Measurements from ENCODE around the gene IPO13.
A peak's percentile ranks its signal among the peaks of the same experiment; 100 is the strongest.

The IPO13 gene

GRCh38 chr1:43946236-43947060 is at the start of gene IPO13:
TSS of gene IPO13 (plus strand) at chr1:43946950. CDS start at chr1:43947601, 651 bp downstream.
- Histone ChIP-seq H3K9me3 (ENCODE audit: control insufficient read depth in 2 of 2, low read length in 2 of 2) (no peaks in the 10 kb centered on the region), H3K27me3 (ENCODE audit: control insufficient read depth in 1 of 2, insufficient read depth in 2 of 2, low read length in 2 of 2) (no peaks in the 10 kb centered on the region), H3K9ac (ENCODE audit: low read length in 2 of 2) (peak within 1 kb of the TSS; percentile 98), H3K4me1 (ENCODE audit: control insufficient read depth, insufficient read depth, low read length) (peaks cover 36% of the 10 kb centered on the region), H3K27ac (ENCODE audit: low read length) (peak within 1 kb of the TSS; percentile 98), H3K4me3 (ENCODE audit: low read length in 2 of 2) (peak within 1 kb of the TSS; percentile 95 to 97), H3K36me3 (ENCODE audit: control insufficient read depth in 2 of 2, insufficient read depth in 2 of 2, low read length in 2 of 2) (peaks cover 4 to 7% of the 10 kb centered on the region in 2 donors)

GRCh38 chr1:43898981-43899380 is 47.8 kb upstream of the IPO13 start:
- H3K9me3 ChIP-seq (ENCODE audit: control insufficient read depth in 2 of 2, low read length in 2 of 2), result no peaks in the 10 kb centered on the region
- peaks cover 8 to 30% of the 10 kb centered on the region in 2 donors for H3K36me3 ChIP-seq (ENCODE audit: control insufficient read depth in 2 of 2, insufficient read depth in 2 of 2, low read length in 2 of 2)
- no peaks in the 10 kb centered on the region for H3K27me3 ChIP-seq (ENCODE audit: control insufficient read depth in 1 of 2, insufficient read depth in 2 of 2, low read length in 2 of 2)
- no peak overlapping the region for H3K27ac ChIP-seq (ENCODE audit: low read length)
- H3K9ac ChIP-seq (ENCODE audit: low read length in 2 of 2), result no peak overlapping the region
- no peaks in the 10 kb centered on the region for H3K4me1 ChIP-seq (ENCODE audit: control insufficient read depth, insufficient read depth, low read length)
- H3K4me3 ChIP-seq (ENCODE audit: low read length in 2 of 2), result no peak overlapping the region

GRCh38 chr1:43900386-43900785 is 46.4 kb upstream of the IPO13 start:
- no peak overlapping the region for H3K27ac ChIP-seq (ENCODE audit: low read length)
- no peaks in the 10 kb centered on the region for H3K27me3 ChIP-seq (ENCODE audit: control insufficient read depth in 1 of 2, insufficient read depth in 2 of 2, low read length in 2 of 2)
- no peaks in the 10 kb centered on the region for H3K9me3 ChIP-seq (ENCODE audit: control insufficient read depth in 2 of 2, low read length in 2 of 2)
- no peaks in the 10 kb centered on the region for H3K4me1 ChIP-seq (ENCODE audit: control insufficient read depth, insufficient read depth, low read length)
- no peak overlapping the region for H3K4me3 ChIP-seq (ENCODE audit: low read length in 2 of 2)
- no peak overlapping the region for H3K9ac ChIP-seq (ENCODE audit: low read length in 2 of 2)
- peaks cover 8 to 23% of the 10 kb centered on the region in 2 donors for H3K36me3 ChIP-seq (ENCODE audit: control insufficient read depth in 2 of 2, insufficient read depth in 2 of 2, low read length in 2 of 2)

- Histone ChIP-seq H3K9me3 (ENCODE audit: control insufficient read depth in 2 of 2, low read length in 2 of 2) (no peaks in the 10 kb centered on the region), H3K27ac (ENCODE audit: low read length) (no peak overlapping the region), H3K36me3 (ENCODE audit: control insufficient read depth in 2 of 2, insufficient read depth in 2 of 2, low read length in 2 of 2) (peaks cover 8 to 22% of the 10 kb centered on the region in 2 donors), H3K4me3 (ENCODE audit: low read length in 2 of 2) (no peak overlapping the region), H3K4me1 (ENCODE audit: control insufficient read depth, insufficient read depth, low read length) (no peaks in the 10 kb centered on the region), H3K27me3 (ENCODE audit: control insufficient read depth in 1 of 2, insufficient read depth in 2 of 2, low read length in 2 of 2) (no peaks in the 10 kb centered on the region), H3K9ac (ENCODE audit: low read length in 2 of 2) (no peak overlapping the region)
Measured at GRCh38 chr1:43901196-43901961, 45.4 kb upstream of the IPO13 start.

- Histone ChIP-seq H3K4me1 (ENCODE audit: control insufficient read depth, insufficient read depth, low read length) (no peaks in the 10 kb centered on the region), H3K27ac (ENCODE audit: low read length) (no peak overlapping the region), H3K9me3 (ENCODE audit: control insufficient read depth in 2 of 2, low read length in 2 of 2) (no peaks in the 10 kb centered on the region), H3K36me3 (ENCODE audit: control insufficient read depth in 2 of 2, insufficient read depth in 2 of 2, low read length in 2 of 2) (peaks cover 10 to 27% of the 10 kb centered on the region in 2 donors), H3K9ac (ENCODE audit: low read length in 2 of 2) (no peak overlapping the region), H3K4me3 (ENCODE audit: low read length in 2 of 2) (no peak overlapping the region), H3K27me3 (ENCODE audit: control insufficient read depth in 1 of 2, insufficient read depth in 2 of 2, low read length in 2 of 2) (no peaks in the 10 kb centered on the region)
Measured at GRCh38 chr1:43902058-43902831, 44.5 kb upstream of the IPO13 start.

GRCh38 chr1:43904660-43905551 is 41.8 kb upstream of the IPO13 start:
- H3K9me3 ChIP-seq (ENCODE audit: control insufficient read depth in 2 of 2, low read length in 2 of 2), result no peaks in the 10 kb centered on the region

GRCh38 chr1:43908226-43908625 is 38.5 kb upstream of the IPO13 start:
- no peaks in the 10 kb centered on the region for H3K9me3 ChIP-seq (ENCODE audit: control insufficient read depth in 2 of 2, low read length in 2 of 2)
- no peak overlapping the region for H3K9ac ChIP-seq (ENCODE audit: low read length in 2 of 2)
- no peak overlapping the region for H3K4me3 ChIP-seq (ENCODE audit: low read length in 2 of 2)
- H3K27ac ChIP-seq (ENCODE audit: low read length), result no peak overlapping the region
- peaks cover 10% of the 10 kb centered on the region for H3K4me1 ChIP-seq (ENCODE audit: control insufficient read depth, insufficient read depth, low read length)
- no peaks in the 10 kb centered on the region for H3K27me3 ChIP-seq (ENCODE audit: control insufficient read depth in 1 of 2, insufficient read depth in 2 of 2, low read length in 2 of 2)
- peaks cover 7% of the 10 kb centered on the region in 2 donors for H3K36me3 ChIP-seq (ENCODE audit: control insufficient read depth in 2 of 2, insufficient read depth in 2 of 2, low read length in 2 of 2)

More at GRCh38 chr1:43904660-43905551, 41.8 kb upstream of the IPO13 start:
- H3K9ac ChIP-seq (ENCODE audit: low read length in 2 of 2), result no peak overlapping the region
- no peak overlapping the region for H3K4me3 ChIP-seq (ENCODE audit: low read length in 2 of 2)
- H3K27me3 ChIP-seq (ENCODE audit: control insufficient read depth in 1 of 2, insufficient read depth in 2 of 2, low read length in 2 of 2), result no peaks in the 10 kb centered on the region
- H3K4me1 ChIP-seq (ENCODE audit: control insufficient read depth, insufficient read depth, low read length), result no peaks in the 10 kb centered on the region
- no peak overlapping the region for H3K27ac ChIP-seq (ENCODE audit: low read length)
- H3K36me3 ChIP-seq (ENCODE audit: control insufficient read depth in 2 of 2, insufficient read depth in 2 of 2, low read length in 2 of 2), result peaks cover 7 to 14% of the 10 kb centered on the region in 2 donors

- no peak overlapping the region for H3K27ac ChIP-seq (ENCODE audit: low read length)
- H3K9ac ChIP-seq (ENCODE audit: low read length in 2 of 2), result no peak overlapping the region
- H3K4me3 ChIP-seq (ENCODE audit: low read length in 2 of 2), result no peak overlapping the region
Measured at GRCh38 chr1:43908858-43909257, 37.9 kb upstream of the IPO13 start.

GRCh38 chr1:43910343-43910742 is 36.4 kb upstream of the IPO13 start:
- no peak overlapping the region for H3K4me3 ChIP-seq (ENCODE audit: low read length in 2 of 2)
- H3K27ac ChIP-seq (ENCODE audit: low read length), result no peak overlapping the region
- H3K9me3 ChIP-seq (ENCODE audit: control insufficient read depth in 2 of 2, low read length in 2 of 2), result no peaks in the 10 kb centered on the region
- H3K27me3 ChIP-seq (ENCODE audit: control insufficient read depth in 1 of 2, insufficient read depth in 2 of 2, low read length in 2 of 2), result no peaks in the 10 kb centered on the region
- peaks cover 11% of the 10 kb centered on the region for H3K4me1 ChIP-seq (ENCODE audit: control insufficient read depth, insufficient read depth, low read length)
- peaks cover 7% of the 10 kb centered on the region in 2 donors for H3K36me3 ChIP-seq (ENCODE audit: control insufficient read depth in 2 of 2, insufficient read depth in 2 of 2, low read length in 2 of 2)
- H3K9ac ChIP-seq (ENCODE audit: low read length in 2 of 2), result no peak overlapping the region

More at GRCh38 chr1:43908858-43909257, 37.9 kb upstream of the IPO13 start:
- Histone ChIP-seq H3K9me3 (ENCODE audit: control insufficient read depth in 2 of 2, low read length in 2 of 2) (no peaks in the 10 kb centered on the region), H3K4me1 (ENCODE audit: control insufficient read depth, insufficient read depth, low read length) (peaks cover 11% of the 10 kb centered on the region), H3K27me3 (ENCODE audit: control insufficient read depth in 1 of 2, insufficient read depth in 2 of 2, low read length in 2 of 2) (no peaks in the 10 kb centered on the region), H3K36me3 (ENCODE audit: control insufficient read depth in 2 of 2, insufficient read depth in 2 of 2, low read length in 2 of 2) (peaks cover 7% of the 10 kb centered on the region in 2 donors)
